Prostate gland (tissue), 2 donors: ENCODE results near the gene SSC4D.

Experiments used
- POLR2A ChIP-seq: fragments of 450-650 bp; IDR thresholded peaks from one replicate; pipeline ENCODE4 v1.6.1; 2016; ENCODE audit warnings: antibody characterized with exemption, mild to moderate bottlenecking
- TF ChIP-seq, protein P1 (sequence below), 4 experiments: fragments of 200-600 bp in 2 of 4; fragments of 450-650 bp in 2 of 4; sonication (generic) in 2 of 4; IDR thresholded peaks; 1 replicate in 3 of 4; 2 replicates in 1 of 4; pipeline ENCODE4 v1.5.1; 2016 to 2019; ENCODE audit warnings: antibody characterized with exemption in 4 of 4, mild to moderate bottlenecking in 2 of 4, moderate library complexity in 2 of 4

GRCh38 chr7:76412249-76412648 lies 2.8 kb upstream of the SSC4D start:
- TF ChIP-seq, protein P1, sequence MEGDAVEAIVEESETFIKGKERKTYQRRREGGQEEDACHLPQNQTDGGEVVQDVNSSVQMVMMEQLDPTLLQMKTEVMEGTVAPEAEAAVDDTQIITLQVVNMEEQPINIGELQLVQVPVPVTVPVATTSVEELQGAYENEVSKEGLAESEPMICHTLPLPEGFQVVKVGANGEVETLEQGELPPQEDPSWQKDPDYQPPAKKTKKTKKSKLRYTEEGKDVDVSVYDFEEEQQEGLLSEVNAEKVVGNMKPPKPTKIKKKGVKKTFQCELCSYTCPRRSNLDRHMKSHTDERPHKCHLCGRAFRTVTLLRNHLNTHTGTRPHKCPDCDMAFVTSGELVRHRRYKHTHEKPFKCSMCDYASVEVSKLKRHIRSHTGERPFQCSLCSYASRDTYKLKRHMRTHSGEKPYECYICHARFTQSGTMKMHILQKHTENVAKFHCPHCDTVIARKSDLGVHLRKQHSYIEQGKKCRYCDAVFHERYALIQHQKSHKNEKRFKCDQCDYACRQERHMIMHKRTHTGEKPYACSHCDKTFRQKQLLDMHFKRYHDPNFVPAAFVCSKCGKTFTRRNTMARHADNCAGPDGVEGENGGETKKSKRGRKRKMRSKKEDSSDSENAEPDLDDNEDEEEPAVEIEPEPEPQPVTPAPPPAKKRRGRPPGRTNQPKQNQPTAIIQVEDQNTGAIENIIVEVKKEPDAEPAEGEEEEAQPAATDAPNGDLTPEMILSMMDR (IDR thresholded peaks at IDR 0.05): no peak
- TF ChIP-seq POLR2A: no peak
